COLO668 (cell line): ENCODE results near the gene TSPAN11.
"Not testable (repeated sequence)": the region's sequence is repeated elsewhere in the genome, so short reads cannot be mapped to it uniquely, and the experiment has no call there.

ENCODE experiments used
- DNase-seq: peaks from one replicate; lab custom pipeline; 2025; ENCODE audit not compliant: unreplicated experiment; lab: John Stamatoyannopoulos, UW

The TSPAN11 gene

GRCh38 chr12:31017535-31017934 is 91.0 kb downstream of the TSPAN11 start:
- no peak for DNase-seq

GRCh38 chr12:31018106-31018789 is 91.7 kb downstream of the TSPAN11 start:
- no peak for DNase-seq

- no peak for DNase-seq
These were observed 92.4 kb downstream of the TSPAN11 start for GRCh38 chr12:31018790-31019505.

GRCh38 chr12:31019561-31019960 is 93.0 kb downstream of the TSPAN11 start:
- DNase-seq = no peak

- no peak for DNase-seq
These were observed 93.4 kb downstream of the TSPAN11 start for GRCh38 chr12:31019976-31020375.

- no peak for DNase-seq
These were observed 94.0 kb downstream of the TSPAN11 start for GRCh38 chr12:31020385-31021166.

GRCh38 chr12:31021181-31021580 is 94.6 kb downstream of the TSPAN11 start:
- DNase-seq = no peak

- no peak for DNase-seq
These were observed 95.4 kb downstream of the TSPAN11 start for GRCh38 chr12:31021809-31022494.

GRCh38 chr12:31023271-31023724 is 96.8 kb downstream of the TSPAN11 start:
- no peak for DNase-seq

- DNase-seq = peak; percentile 58
These were observed 99.7 kb downstream of the TSPAN11 start for GRCh38 chr12:31026202-31026601.

- DNase-seq = not testable (repeated sequence)
These were observed 100.5 kb downstream of the TSPAN11 start for GRCh38 chr12:31027006-31027405.

GRCh38 chr12:31029468-31029867 is 102.9 kb downstream of the TSPAN11 start:
- no peak for DNase-seq

- peak; percentile 3 for DNase-seq
These were observed 103.5 kb downstream of the TSPAN11 start for GRCh38 chr12:31029916-31030562.

- no peak for DNase-seq
These were observed 105.4 kb downstream of the TSPAN11 start for GRCh38 chr12:31031951-31032335.

- no peak for DNase-seq
These were observed 106.6 kb downstream of the TSPAN11 start for GRCh38 chr12:31033146-31033545.

- no peak for DNase-seq
These were observed 107.1 kb downstream of the TSPAN11 start for GRCh38 chr12:31033681-31034080.

GRCh38 chr12:31034372-31034771 is 107.8 kb downstream of the TSPAN11 start:
- DNase-seq = no peak

- no peak for DNase-seq
These were observed 108.7 kb downstream of the TSPAN11 start for GRCh38 chr12:31035226-31035625.

- no peak for DNase-seq
These were observed 109.6 kb downstream of the TSPAN11 start for GRCh38 chr12:31035967-31036665.

- DNase-seq = no peak
These were observed 110.5 kb downstream of the TSPAN11 start for GRCh38 chr12:31037028-31037427.
